HCT116 (cell line): ENCODE data around the gene PACRG. TPM values are rescaled to one million over a fixed set of nuclear protein-coding genes. Genes with fewer than 3 reads are reported as not detected.
A peak's percentile ranks its signal among the peaks of the same experiment; 100 is the strongest.

Experiments
- ATAC-seq: fragments of 200-7000 bp; cut with Tn5 transposase; 2 replicates; pipeline ENCODE4 v1.9.1; 2020; ENCODE audit warnings: mild to moderate bottlenecking, moderate library complexity
- BruUV-seq: library from RNA; stranded (reverse); fragments of 400-500 nt; replicated peaks from 2 replicates; lab custom pipeline; 2021; lab: Mats Ljungman, UMichigan
- CTCF ChIA-PET: fragments of 300-600 bp; sonication (Branson Sonifier 250); formaldehyde crosslinking; loops from one replicate; lab custom pipeline; 2021; ENCODE audit warnings: antibody characterized with exemption; lab: Charles Lee
- POLR2A ChIA-PET: fragments of 300-600, 350-600 bp; sonication (Branson Sonifier 250); formaldehyde crosslinking; loops from one replicate; lab custom pipeline; 2021; ENCODE audit warnings: antibody characterized with exemption; lab: Charles Lee
- RAD21 ChIA-PET, 2 experiments: fragments of 300-600 bp; sonication (Branson Sonifier 250); formaldehyde crosslinking; loops; one replicate each; lab custom pipeline; 2023; ENCODE audit warnings: low total read pairs in 2 of 2; ENCODE audit not compliant: uncharacterized antibody in 2 of 2, unreplicated experiment in 2 of 2, low non-redundant PET in 1 of 2; lab: Charles Lee
- DNase-seq: peaks from one replicate; pipeline ENCODE4 v3.0.0-alpha.2; 2010; ENCODE audit warnings: low read depth, low spot score
- H2AFZ ChIP-seq: fragments of 200-600 bp; shearing (Covaris generic), sonication (generic); 2 replicates; pipeline ENCODE4 v1.6.1; 2017; ENCODE audit warnings: low read depth, mixed run types, mixed read lengths, antibody characterized with exemption, low read length; ENCODE audit not compliant: poor library complexity, severe bottlenecking
- H3K27ac ChIP-seq: 2 replicates; pipeline ENCODE4 v1.5.1; 2012; ENCODE audit warnings: low read depth, low read length
- H3K27me3 ChIP-seq: fragments of 200-600 bp; sonication (generic); 2 replicates; pipeline ENCODE4 v1.6.1; 2016; ENCODE audit warnings: mixed run types, low read length, mixed read lengths; ENCODE audit not compliant: insufficient read depth
- H3K36me3 ChIP-seq, 2 experiments: fragments of 200-500 bp in 1 of 2; fragments of 200-600 bp in 1 of 2; sonication (Bioruptor generic) in 1 of 2; sonication (generic) in 1 of 2; 2 replicates each; pipeline versions ENCODE4 v1.5.1 to v1.6.1; 2014 to 2016; ENCODE audit warnings: low read length in 2 of 2, inconsistent platforms in 1 of 2, mixed read lengths in 1 of 2, mixed run types in 1 of 2; ENCODE audit not compliant: insufficient read depth in 2 of 2, control insufficient read depth in 1 of 2
- H3K4me1 ChIP-seq, 2 experiments: fragments of 200-600 bp in 1 of 2; sonication (generic) in 1 of 2; 2 replicates each; pipeline versions ENCODE4 v1.5.1 to v1.6.1; 2012 to 2017; ENCODE audit warnings: low read length in 2 of 2, inconsistent platforms in 1 of 2, mild to moderate bottlenecking in 1 of 2, mixed read lengths in 1 of 2, mixed run types in 1 of 2, moderate library complexity in 1 of 2; ENCODE audit not compliant: insufficient read depth in 2 of 2, control insufficient read depth in 1 of 2
- H3K4me2 ChIP-seq: fragments of 200-600 bp; sonication (generic); 2 replicates; pipeline ENCODE4 v1.6.1; 2017; ENCODE audit warnings: mixed run types, low read length, mixed read lengths
- H3K4me3 ChIP-seq, 2 experiments: fragments of 200-600 bp in 1 of 2; sonication (generic) in 1 of 2; replicated peaks in 1 of 2; 2 replicates each; pipeline ENCODE4 v1.5.1; 2011 to 2016; ENCODE audit warnings: low read length in 2 of 2, control low read depth in 1 of 2, low read depth in 1 of 2, mild to moderate bottlenecking in 1 of 2, mixed read lengths in 1 of 2, mixed run types in 1 of 2
- H3K79me2 ChIP-seq: fragments of 200-600 bp; sonication (generic); 2 replicates; pipeline ENCODE4 v1.6.1; 2017; ENCODE audit warnings: mild to moderate bottlenecking, mixed run types, low read length, moderate library complexity, mixed read lengths; ENCODE audit not compliant: insufficient read depth
- H3K9ac ChIP-seq: fragments of 200-600 bp; sonication (generic); 2 replicates; pipeline ENCODE4 v1.6.1; 2016; ENCODE audit warnings: low read length, mixed read lengths
- H3K9me2 ChIP-seq: fragments of 200-600 bp; sonication (generic), shearing (Covaris generic); 2 replicates; pipeline ENCODE4 v1.6.1; 2017; ENCODE audit warnings: mixed run types, mild to moderate bottlenecking, moderate library complexity; ENCODE audit not compliant: insufficient read depth
- H3K9me3 ChIP-seq, 2 experiments: fragments of 200-500 bp in 1 of 2; fragments of 200-600 bp in 1 of 2; sonication (Bioruptor generic) in 1 of 2; sonication (generic) in 1 of 2; 2 replicates each; pipeline ENCODE4 v1.6.1; 2014 to 2017; ENCODE audit warnings: low read length in 2 of 2, mixed read lengths in 2 of 2, inconsistent platforms in 1 of 2, low read depth in 1 of 2, mild to moderate bottlenecking in 1 of 2, mixed run types in 1 of 2, moderate library complexity in 1 of 2; ENCODE audit not compliant: control insufficient read depth in 1 of 2, insufficient read depth in 1 of 2
- H4K20me1 ChIP-seq: fragments of 200-600 bp; sonication (generic), shearing (Covaris generic); 2 replicates; pipeline ENCODE4 v1.6.1; 2017; ENCODE audit warnings: mixed run types, mild to moderate bottlenecking, moderate library complexity; ENCODE audit not compliant: insufficient read depth
- CEBPB ChIP-seq: IDR thresholded peaks from 2 replicates; pipeline ENCODE4 v1.6.1; 2012; ENCODE audit warnings: low read depth
- CTCF ChIP-seq, 3 experiments: fragments of 200-600 bp in 1 of 3; sonication (generic) in 1 of 3; IDR thresholded peaks in 2 of 3; conservative IDR thresholded peaks in 1 of 3; 2 replicates each; pipeline ENCODE4 v1.5.1; 2012 to 2017; ENCODE audit warnings: low read depth in 2 of 3, low read length in 2 of 3, antibody characterized with exemption in 1 of 3, borderline replicate concordance in 1 of 3, control low read depth in 1 of 3, mild to moderate bottlenecking in 1 of 3, mixed read lengths in 1 of 3, mixed run types in 1 of 3, moderate library complexity in 1 of 3; ENCODE audit not compliant: insufficient read depth in 1 of 3
- EGR1 ChIP-seq: IDR thresholded peaks from 2 replicates; pipeline ENCODE4 v1.6.1; 2012; ENCODE audit warnings: low read depth
- ELF1 ChIP-seq: IDR thresholded peaks from 2 replicates; pipeline ENCODE4 v1.6.1; 2012; ENCODE audit warnings: low read depth, borderline replicate concordance
- RAD21 ChIP-seq: IDR thresholded peaks from 2 replicates; pipeline ENCODE4 v1.6.1; 2012; ENCODE audit warnings: low read depth, mild to moderate bottlenecking
- SIN3A ChIP-seq: IDR thresholded peaks from 2 replicates; pipeline ENCODE4 v1.6.1; 2012; ENCODE audit warnings: low read depth
- ZNF274 ChIP-seq: fragments of 200-500 bp; sonication (Bioruptor generic); IDR thresholded peaks from 2 replicates; pipeline ENCODE4 v1.6.1; 2014; ENCODE audit warnings: mild to moderate bottlenecking, low read depth, low read length, inconsistent platforms
- intact Hi-C: fragments of 100-400 bp; cut with micrococcal nuclease; formaldehyde crosslinking; loops from 2 replicates; pipeline ENCODE4 v1.10.0; 2022
- total RNA-seq: library from RNA; stranded (reverse); gene quantifications from one replicate; pipeline ENCODE4 v1.2.1, GENCODE V29; 2021; ENCODE audit not compliant: unreplicated experiment
- TF ChIP-seq, protein P1 (sequence below): IDR thresholded peaks from 2 replicates; pipeline ENCODE4 v1.6.1; 2012; ENCODE audit warnings: low read depth

The PACRG gene
- total RNA-seq, 1 experiment from 2014 or later, result 0.71 TPM

GRCh38 chr6:163340201-163340887, 612.6 kb downstream of the PACRG start:
- no peak overlapping the region for H3K9ac ChIP-seq
- CTCF ChIA-PET, result no interaction called here
- 0 out of 6 replicates have a peak, but pooled peaks of 1 of the 3 experiments have one; percentile 11 for TF ChIP-seq CTCF (IDR thresholded peaks at IDR 0.05 in 2 of 3, conservative IDR thresholded peaks at IDR 0.05 in 1 of 3; ENCODE audit: borderline replicate concordance in 1 of 3, insufficient read depth in 1 of 3, low read depth in 2 of 3, low read length in 2 of 3)
- TF ChIP-seq ZNF274, result no peak
- TF ChIP-seq, all 23 proteins: peak for 1
- Histone ChIP-seq H4K20me1 (no peaks in the 10 kb centered on the region), H3K4me1 (peaks cover 0 to 4% of the 10 kb centered on the region in 2 experiments; a peak in 1 of 4 replicates), H3K4me2 (no peak overlapping the region), H3K4me3 (no peak overlapping the region), H3K79me2 (no peaks in the 10 kb centered on the region), H3K36me3 (no peaks in the 10 kb centered on the region), H3K27me3 (no peaks in the 10 kb centered on the region), H3K9me3 (no peaks in the 10 kb centered on the region), H2AFZ (no peak overlapping the region), H3K27ac (no peak overlapping the region), H3K9me2 (no peaks in the 10 kb centered on the region)
- no TSS peak for BruUV-seq
- DNase-seq (no peak), ATAC-seq (no peak)
- RAD21 ChIA-PET, result no interaction called here
- intact Hi-C loops, result no loop called here
- POLR2A ChIA-PET, result no interaction called here

DNA sequence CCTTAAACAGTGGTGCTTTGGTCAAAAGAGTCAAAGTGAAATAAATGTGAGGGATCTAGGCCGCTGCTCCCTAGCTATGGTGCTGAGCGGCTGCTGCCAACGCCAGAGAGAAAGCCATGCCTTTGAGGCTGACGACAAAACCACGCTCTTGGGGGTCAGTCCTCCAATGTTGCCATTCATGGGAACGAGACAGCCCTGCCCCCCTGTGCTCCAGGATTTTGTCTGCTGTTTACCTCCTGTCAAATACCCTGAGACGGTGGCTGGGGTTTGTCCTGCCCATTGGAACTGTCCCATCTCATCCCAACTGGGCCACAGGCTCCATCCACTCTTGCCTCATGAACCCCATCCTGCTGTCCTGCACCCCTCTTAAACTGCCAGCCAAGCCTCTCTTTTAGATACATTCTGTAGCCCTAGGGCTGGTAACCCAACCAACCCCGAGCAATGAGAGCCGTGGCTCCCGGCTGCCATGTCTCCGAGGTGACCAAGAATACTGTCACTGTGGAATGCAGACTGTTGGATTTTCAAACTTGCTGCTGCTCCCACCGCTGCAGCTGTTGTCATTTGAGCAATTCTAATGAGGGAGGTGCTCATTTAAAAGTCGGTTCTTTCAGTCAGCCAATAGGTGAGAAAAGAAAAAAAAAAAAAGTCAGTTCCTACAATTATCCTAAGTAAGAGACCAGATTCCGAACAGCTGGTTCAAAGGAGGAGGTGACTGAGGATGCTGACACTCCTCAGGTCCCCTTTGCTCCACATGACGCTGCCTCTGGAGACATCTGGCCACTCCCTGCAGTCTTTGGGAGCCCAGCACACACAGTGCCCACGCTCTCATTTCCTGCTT, 613.7 kb downstream of the PACRG start:
- Histone ChIP-seq H3K4me1 (peaks cover 0 to 4% of the 10 kb centered on the region in 2 experiments; a peak in 1 of 4 replicates), H3K9me2 (no peaks in the 10 kb centered on the region), H2AFZ (no peak overlapping the region), H4K20me1 (no peaks in the 10 kb centered on the region), H3K4me2 (no peak overlapping the region), H3K27me3 (no peaks in the 10 kb centered on the region), H3K27ac (no peak overlapping the region), H3K4me3 (no peak overlapping the region), H3K36me3 (no peaks in the 10 kb centered on the region), H3K79me2 (no peaks in the 10 kb centered on the region), H3K9me3 (no peaks in the 10 kb centered on the region), H3K9ac (no peak overlapping the region)
- RAD21 ChIA-PET, result no interaction called here
- POLR2A ChIA-PET, result no interaction called here
- BruUV-seq, result no TSS peak
- DNase-seq (no peak), ATAC-seq (no peak)
- intact Hi-C loops, result no loop called here
- CTCF ChIA-PET, result no interaction called here
- TF ChIP-seq, protein P1, sequence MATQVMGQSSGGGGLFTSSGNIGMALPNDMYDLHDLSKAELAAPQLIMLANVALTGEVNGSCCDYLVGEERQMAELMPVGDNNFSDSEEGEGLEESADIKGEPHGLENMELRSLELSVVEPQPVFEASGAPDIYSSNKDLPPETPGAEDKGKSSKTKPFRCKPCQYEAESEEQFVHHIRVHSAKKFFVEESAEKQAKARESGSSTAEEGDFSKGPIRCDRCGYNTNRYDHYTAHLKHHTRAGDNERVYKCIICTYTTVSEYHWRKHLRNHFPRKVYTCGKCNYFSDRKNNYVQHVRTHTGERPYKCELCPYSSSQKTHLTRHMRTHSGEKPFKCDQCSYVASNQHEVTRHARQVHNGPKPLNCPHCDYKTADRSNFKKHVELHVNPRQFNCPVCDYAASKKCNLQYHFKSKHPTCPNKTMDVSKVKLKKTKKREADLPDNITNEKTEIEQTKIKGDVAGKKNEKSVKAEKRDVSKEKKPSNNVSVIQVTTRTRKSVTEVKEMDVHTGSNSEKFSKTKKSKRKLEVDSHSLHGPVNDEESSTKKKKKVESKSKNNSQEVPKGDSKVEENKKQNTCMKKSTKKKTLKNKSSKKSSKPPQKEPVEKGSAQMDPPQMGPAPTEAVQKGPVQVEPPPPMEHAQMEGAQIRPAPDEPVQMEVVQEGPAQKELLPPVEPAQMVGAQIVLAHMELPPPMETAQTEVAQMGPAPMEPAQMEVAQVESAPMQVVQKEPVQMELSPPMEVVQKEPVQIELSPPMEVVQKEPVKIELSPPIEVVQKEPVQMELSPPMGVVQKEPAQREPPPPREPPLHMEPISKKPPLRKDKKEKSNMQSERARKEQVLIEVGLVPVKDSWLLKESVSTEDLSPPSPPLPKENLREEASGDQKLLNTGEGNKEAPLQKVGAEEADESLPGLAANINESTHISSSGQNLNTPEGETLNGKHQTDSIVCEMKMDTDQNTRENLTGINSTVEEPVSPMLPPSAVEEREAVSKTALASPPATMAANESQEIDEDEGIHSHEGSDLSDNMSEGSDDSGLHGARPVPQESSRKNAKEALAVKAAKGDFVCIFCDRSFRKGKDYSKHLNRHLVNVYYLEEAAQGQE, result no peak
- TF ChIP-seq ELF1, result no peak
- no peak for TF ChIP-seq SIN3A
- no peak for TF ChIP-seq EGR1
- no peak for TF ChIP-seq RAD21
- TF ChIP-seq CEBPB, result no peak
- no peak for TF ChIP-seq CTCF (IDR thresholded peaks at IDR 0.05 in 2 of 3, conservative IDR thresholded peaks at IDR 0.05 in 1 of 3; ENCODE audit: borderline replicate concordance in 1 of 3, insufficient read depth in 1 of 3, low read depth in 2 of 3, low read length in 2 of 3)
